GM18508 (cell line): ENCODE measurements around the gene SSBP2.

Experiments
- ATAC-seq: cut with Tn5 transposase; IDR thresholded peaks from one replicate; pipeline ENCODE4 v1.9.1; 2021; ENCODE audit warnings: moderate number of reproducible peaks; ENCODE audit not compliant: insufficient read depth, unreplicated experiment

SSBP2 gene

GRCh38 chr5:81751009-81751835, at the start of gene SSBP2:
Gene SSBP2 (minus strand): TSS chr5:81751097. CDS start chr5:81751042, 55 bp downstream.
- peak; percentile 57 for ATAC-seq

- ATAC-seq, result no peak
Measured at GRCh38 chr5:81795666-81796065, 44.8 kb upstream of the SSBP2 start.

GRCh38 chr5:81794226-81794625, 43.3 kb upstream of the SSBP2 start:
- no peak for ATAC-seq

DNA sequence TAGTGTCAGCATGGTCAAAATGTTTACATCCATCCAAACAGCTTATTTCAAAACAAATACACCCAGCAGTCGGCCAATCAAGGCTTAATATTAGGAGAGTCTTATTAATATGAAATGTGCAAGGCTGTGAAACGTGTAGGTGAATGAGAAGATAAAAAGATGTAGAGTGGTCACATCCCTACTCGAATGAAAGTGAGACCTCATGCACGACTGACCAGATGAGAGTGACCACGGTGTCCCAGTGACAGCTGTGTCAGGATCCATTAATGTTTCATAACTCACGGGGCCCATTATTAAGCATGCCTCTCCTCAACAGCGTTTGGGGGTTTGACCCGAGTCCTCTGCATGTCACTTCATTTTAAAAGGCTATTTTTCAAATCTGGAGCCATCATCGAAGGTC, 39.4 kb upstream of the SSBP2 start:
- ATAC-seq, result no peak

- no peak for ATAC-seq
Measured at GRCh38 chr5:81789033-81789432, 38.1 kb upstream of the SSBP2 start.

GRCh38 chr5:81788329-81788728, 37.4 kb upstream of the SSBP2 start:
- no peak for ATAC-seq

- ATAC-seq, result no peak
Measured at GRCh38 chr5:81787474-81788242, 36.8 kb upstream of the SSBP2 start.

GRCh38 chr5:81786991-81787390, 36.1 kb upstream of the SSBP2 start:
- no peak for ATAC-seq

DNA sequence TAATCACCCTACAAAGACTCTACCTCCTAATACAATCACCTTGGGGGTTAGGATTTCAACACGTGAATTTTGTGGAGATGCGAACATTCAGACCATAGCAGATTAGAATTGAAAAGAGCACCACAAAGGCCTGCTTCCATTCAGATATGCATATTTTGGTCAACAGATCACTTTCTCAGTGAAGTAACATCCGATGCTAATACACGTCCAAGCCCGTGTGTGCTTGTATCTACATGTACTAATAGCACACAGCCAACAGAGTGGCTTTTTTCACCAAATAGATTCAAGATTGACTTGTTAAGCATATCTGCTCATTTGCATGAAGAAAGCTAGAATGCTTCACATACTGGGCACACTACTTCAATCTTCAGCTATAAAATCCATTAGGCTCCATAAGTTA, 35.6 kb upstream of the SSBP2 start:
- no peak for ATAC-seq

DNA sequence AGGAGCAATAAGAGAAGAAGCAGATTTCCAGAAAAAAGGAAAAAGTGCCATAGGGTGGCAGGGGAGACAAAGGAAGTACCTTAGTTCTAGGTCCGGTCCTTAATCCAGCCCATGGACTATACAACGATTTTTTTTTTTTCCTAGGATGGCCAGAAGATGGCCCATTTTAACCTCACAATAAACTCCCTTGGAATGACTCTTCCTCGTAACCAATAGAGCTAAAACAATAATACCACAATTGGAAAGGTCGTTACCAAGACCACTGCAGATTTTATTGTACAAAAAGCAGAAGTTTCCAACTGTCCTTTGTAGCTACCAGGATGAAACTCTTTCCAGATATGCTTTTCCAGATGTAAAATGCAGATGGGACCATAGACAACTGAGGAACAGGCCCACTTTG, 34.4 kb upstream of the SSBP2 start:
- ATAC-seq, result no peak

DNA sequence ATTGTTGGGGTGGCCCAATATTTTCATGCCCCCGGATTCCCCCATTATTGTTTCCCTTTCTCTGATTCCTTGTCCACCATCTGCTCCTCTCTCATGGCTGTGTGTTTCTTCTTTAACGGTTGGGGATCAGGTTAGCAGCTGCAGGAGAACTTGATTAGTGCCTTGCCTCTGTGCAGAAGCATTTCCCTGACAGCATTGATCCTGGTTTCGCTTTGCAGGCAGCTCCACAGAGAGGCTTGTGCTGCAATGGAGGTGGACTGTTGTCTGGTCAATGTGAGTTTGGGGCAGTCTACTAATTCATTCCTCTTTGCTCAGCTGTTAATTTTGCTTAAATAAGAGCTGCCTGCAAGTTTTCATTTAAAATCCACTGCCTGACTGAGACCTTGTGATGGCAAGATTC, 32.5 kb upstream of the SSBP2 start:
- ATAC-seq, result no peak

DNA sequence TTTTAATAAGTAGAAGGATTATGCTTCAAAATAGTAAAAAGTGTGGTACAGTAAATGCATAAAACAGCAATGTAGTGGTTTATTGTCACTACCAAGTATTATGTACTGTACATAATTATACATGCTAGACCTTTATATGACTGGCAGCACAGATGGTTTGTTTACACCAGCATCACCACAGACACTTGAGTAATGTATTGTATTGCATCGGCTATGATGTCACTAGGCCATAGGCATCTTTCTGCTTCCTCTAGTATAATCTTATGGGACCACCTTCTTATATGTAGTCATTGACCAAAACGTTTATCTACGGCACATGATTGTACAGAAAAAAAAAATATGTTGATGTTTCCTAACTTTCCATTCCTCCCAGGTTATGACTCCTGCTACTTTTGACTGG, 31.9 kb upstream of the SSBP2 start:
- ATAC-seq, result no peak

GRCh38 chr5:81779916-81780266, 29.0 kb upstream of the SSBP2 start:
- ATAC-seq, result no peak

DNA sequence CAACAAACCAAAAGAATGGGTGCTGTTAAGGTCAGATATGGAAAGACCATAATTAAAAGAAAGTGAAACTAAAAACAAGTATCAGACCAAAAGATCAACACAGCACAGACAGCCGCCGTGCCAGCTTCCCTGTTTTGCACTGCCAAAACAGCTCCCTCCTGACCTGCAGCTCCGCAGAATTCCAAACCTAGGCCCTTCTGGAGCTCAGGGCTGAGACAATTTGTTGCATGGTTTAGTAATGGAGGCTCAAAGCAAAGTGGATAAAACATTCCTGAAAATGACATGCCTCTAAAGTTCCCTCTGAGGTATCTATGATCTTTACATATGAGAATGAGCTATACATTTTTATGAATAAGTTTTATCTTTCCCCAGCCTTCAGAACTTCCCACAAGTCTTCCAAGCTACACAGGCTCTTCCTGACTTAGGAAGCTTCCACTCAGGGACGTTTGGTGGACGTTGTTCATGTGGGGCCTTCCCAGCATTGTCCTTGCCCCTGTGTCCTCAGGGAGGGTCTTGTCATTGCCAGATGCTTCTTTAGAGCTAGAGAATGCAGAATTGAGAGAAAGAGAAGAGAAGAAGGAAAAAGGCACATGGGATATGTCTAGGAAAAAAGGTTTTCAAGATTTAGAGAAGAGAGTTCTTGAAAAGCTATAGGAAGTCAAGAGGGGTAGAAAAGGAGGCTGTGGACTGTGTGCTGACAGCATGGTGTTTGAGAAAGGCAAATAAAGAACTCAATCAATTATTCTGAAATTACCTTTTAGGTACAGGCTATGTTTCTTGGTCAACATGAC, 28.4 kb upstream of the SSBP2 start:
- peak; percentile 87 for ATAC-seq

- no peak for ATAC-seq
Measured at GRCh38 chr5:81778642-81779041, 27.7 kb upstream of the SSBP2 start.

DNA sequence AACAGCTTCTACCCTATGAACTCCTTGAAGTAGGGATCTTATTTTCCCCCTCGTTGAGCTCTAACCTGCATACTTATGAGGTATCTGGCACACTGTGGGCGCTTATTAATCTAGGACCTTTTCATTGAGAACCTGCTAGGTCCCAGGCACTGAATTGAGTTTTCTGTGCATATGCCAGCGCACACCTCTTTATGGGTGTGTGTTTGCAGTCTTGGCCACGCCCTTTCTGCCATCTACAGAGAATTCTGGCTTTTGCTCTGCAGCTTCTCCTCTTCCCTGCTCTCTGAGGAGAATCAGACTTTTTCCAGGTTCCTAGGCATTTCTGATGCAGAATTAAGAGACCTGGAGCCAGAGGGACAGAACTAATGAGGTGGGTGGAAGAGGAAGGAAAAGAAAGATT, 25.4 kb upstream of the SSBP2 start:
- no peak for ATAC-seq

- no peak for ATAC-seq
Measured at GRCh38 chr5:81774374-81774773, 23.5 kb upstream of the SSBP2 start.

DNA sequence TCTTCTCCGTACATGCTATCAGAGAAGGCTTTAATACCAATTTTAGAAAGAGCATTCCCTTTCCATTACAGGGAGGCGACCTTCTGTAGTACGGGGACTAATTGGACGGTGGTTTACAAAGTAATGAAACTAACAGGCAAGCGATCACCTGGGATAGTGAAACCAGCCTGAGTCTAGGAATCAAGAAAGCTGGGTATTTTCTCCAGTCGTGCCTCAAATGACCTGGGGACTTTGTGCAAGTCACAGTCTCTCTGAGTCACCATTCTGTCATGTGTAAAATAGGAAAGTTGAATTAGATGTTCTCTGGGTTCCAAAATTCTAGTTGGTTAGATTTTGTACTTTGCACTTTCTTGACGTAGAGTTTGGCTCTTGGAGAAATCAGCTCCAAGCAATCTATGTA, 22.7 kb upstream of the SSBP2 start:
- ATAC-seq, result no peak

DNA sequence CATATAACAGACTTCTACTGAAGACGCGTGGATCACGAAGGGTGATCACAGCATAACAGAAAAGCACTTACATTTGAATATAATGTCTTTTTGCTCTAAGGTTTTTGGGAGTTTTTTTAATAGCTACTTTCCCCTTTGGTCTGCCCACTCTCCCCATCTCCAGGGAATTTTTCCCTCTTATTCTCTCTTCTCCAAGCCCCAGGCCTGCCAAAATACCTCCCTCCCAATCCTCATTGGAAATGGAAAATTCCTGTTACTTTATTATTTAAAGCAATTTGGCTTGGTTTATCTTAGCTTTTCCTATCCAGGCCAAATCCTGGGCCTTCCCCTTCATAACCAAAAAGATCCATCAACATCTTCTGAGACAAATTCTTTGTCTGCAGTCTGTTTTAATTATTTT, 22.3 kb upstream of the SSBP2 start:
- no peak for ATAC-seq

GRCh38 chr5:81772488-81772887, 21.6 kb upstream of the SSBP2 start:
- ATAC-seq, result no peak

DNA sequence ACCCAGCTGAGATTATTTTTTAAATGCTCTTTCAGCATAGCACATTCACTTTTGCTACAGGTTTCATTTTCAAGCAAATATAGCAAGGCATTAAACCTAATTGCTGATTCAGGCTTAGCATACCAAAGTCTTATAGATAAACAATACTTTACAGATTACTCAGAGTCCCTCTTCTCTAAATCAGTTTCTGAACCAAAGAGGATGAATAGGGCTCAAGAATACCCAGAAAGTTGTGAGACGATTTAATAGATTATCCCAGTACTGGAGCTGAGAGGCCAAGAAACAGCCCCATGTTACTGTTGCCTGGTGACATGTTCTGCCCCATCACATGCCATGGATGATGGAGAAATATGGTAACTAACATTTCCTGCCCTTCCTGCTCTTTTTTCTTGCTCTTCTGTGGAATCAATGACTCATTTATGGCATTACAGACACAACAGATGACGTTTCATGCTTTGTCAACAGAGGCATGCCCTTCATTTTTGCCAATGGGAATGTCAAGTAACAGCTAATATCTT, 18.1 kb upstream of the SSBP2 start:
- ATAC-seq, result no peak
